Trophoblast cell (in vitro differentiated cells and primary cell): ENCODE measurements around the gene CHCHD3.

Source experiments
- DNase-seq, 2 donors: peaks; one replicate each; pipeline ENCODE4 v3.0.0-alpha.2; 2016
- H2AFZ ChIP-seq: 2 replicates; pipeline ENCODE4 v1.6.1; 2013; ENCODE audit warnings: low read length, moderate library complexity, mild to moderate bottlenecking; ENCODE audit not compliant: insufficient read depth, poor library complexity
- H2AK5ac ChIP-seq: 2 replicates; pipeline ENCODE4 v1.6.1; 2013; ENCODE audit warnings: mild to moderate bottlenecking, low read length
- H2BK120ac ChIP-seq: 2 replicates; pipeline ENCODE4 v1.6.1; 2013; ENCODE audit warnings: low read length, mild to moderate bottlenecking, moderate library complexity; ENCODE audit not compliant: insufficient read depth, poor library complexity
- H2BK12ac ChIP-seq: 2 replicates; pipeline ENCODE4 v1.6.1; 2013; ENCODE audit warnings: mild to moderate bottlenecking, low read length, moderate library complexity
- H2BK5ac ChIP-seq: 2 replicates; pipeline ENCODE4 v1.6.1; 2013; ENCODE audit warnings: low read length, low read depth, moderate library complexity, mild to moderate bottlenecking; ENCODE audit not compliant: poor library complexity
- H3K14ac ChIP-seq: 2 replicates; pipeline ENCODE4 v1.6.1; 2013; ENCODE audit warnings: mild to moderate bottlenecking, low read length
- H3K18ac ChIP-seq: 2 replicates; pipeline ENCODE4 v1.6.1; 2013; ENCODE audit warnings: mild to moderate bottlenecking, low read length
- H3K23ac ChIP-seq: 2 replicates; pipeline ENCODE4 v1.6.1; 2013; ENCODE audit warnings: low read length
- H3K27ac ChIP-seq: 2 replicates; pipeline ENCODE4 v1.5.1; 2013; ENCODE audit warnings: low read depth, mild to moderate bottlenecking, inconsistent platforms, low read length, moderate library complexity
- H3K27me3 ChIP-seq: 2 replicates; pipeline ENCODE4 v1.6.1; 2013; ENCODE audit warnings: inconsistent platforms, mild to moderate bottlenecking, low read length, moderate library complexity; ENCODE audit not compliant: insufficient read depth
- H3K36me3 ChIP-seq, 2 experiments: 1 replicate in 1 of 2; 2 replicates in 1 of 2; pipeline ENCODE4 v1.6.1; 2013; ENCODE audit warnings: low read length in 2 of 2, mild to moderate bottlenecking in 2 of 2, moderate library complexity in 1 of 2; ENCODE audit not compliant: insufficient read depth in 2 of 2, control insufficient read depth in 1 of 2
- H3K4ac ChIP-seq: 2 replicates; pipeline ENCODE4 v1.6.1; 2013; ENCODE audit warnings: low read depth, mild to moderate bottlenecking, low read length, moderate library complexity
- H3K4me1 ChIP-seq, 2 experiments: 1 replicate in 1 of 2; 2 replicates in 1 of 2; pipeline ENCODE4 v1.6.1; 2013; ENCODE audit warnings: low read length in 2 of 2, mild to moderate bottlenecking in 2 of 2, moderate library complexity in 1 of 2; ENCODE audit not compliant: insufficient read depth in 2 of 2, control insufficient read depth in 1 of 2
- H3K4me2 ChIP-seq: 2 replicates; pipeline ENCODE4 v1.6.1; 2013; ENCODE audit warnings: inconsistent platforms, mild to moderate bottlenecking, low read length, moderate library complexity
- H3K4me3 ChIP-seq: 2 replicates; pipeline ENCODE4 v1.5.1; 2013; ENCODE audit warnings: mild to moderate bottlenecking, low read depth, low read length, inconsistent platforms
- H3K79me1 ChIP-seq: one replicate; pipeline ENCODE4 v1.6.1; 2013; ENCODE audit warnings: low read length
- H3K79me2 ChIP-seq: 2 replicates; pipeline ENCODE4 v1.6.1; 2013; ENCODE audit warnings: low read length, mild to moderate bottlenecking; ENCODE audit not compliant: control insufficient read depth, insufficient read depth, poor library complexity
- H3K9ac ChIP-seq: 2 replicates; pipeline ENCODE4 v1.6.1; 2013; ENCODE audit warnings: mild to moderate bottlenecking, low read length
- H3K9me3 ChIP-seq: 2 replicates; pipeline ENCODE4 v1.6.1; 2013; ENCODE audit warnings: low read depth, mild to moderate bottlenecking, control low read depth, inconsistent platforms, low read length; ENCODE audit not compliant: insufficient read depth
- H4K12ac ChIP-seq: 2 replicates; pipeline ENCODE4 v1.6.1; 2013; ENCODE audit warnings: low read depth, mild to moderate bottlenecking, low read length, moderate library complexity
- H4K8ac ChIP-seq: 2 replicates; pipeline ENCODE4 v1.6.1; 2013; ENCODE audit warnings: low read depth, mild to moderate bottlenecking, low read length, moderate library complexity
- H4K91ac ChIP-seq: one replicate; pipeline ENCODE4 v1.6.1; 2013; ENCODE audit warnings: low read depth, mild to moderate bottlenecking, low read length, moderate library complexity
- WGBS: extraction: QIAGEN DNeasy Blood & Tissue Kit; methylation state at CpG from one replicate; pipeline ENCODE4 v1.1.7; 2013; ENCODE audit warnings: missing lambda C conversion rate; ENCODE audit not compliant: insufficient read length, insufficient coverage; ENCODE audit errors: extremely low coverage; 5-methylcytosine and 5-hydroxymethylcytosine counted together

CHCHD3 gene

DNA sequence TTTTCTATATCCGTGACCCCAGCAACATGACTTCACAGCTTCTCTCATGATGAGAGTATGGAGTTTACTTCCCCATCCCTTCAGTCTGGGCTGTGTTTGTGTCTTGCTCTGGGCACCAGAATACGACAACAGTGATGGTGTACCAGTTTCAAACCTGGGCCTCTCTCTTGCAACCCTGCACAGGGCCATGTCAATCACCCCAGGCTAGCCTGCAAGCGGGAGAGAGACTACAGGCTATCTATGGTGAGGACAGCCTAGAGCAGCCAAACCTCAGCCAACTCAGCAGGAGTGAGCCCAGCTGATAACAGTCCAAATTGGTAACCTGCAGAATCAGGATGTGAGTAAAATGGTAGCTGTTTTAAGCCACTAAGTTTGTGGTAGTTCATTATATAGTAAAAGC is 235.8 kb downstream of the CHCHD3 start:
- WGBS = no CpG with 5 or more reads among the region's 3 CpGs
- Histone ChIP-seq H4K12ac (no peak overlapping the region), H2AK5ac (no peak overlapping the region), H3K27ac (no peak overlapping the region), H3K23ac (no peak overlapping the region), H3K4me1 (no peaks in the 10 kb centered on the region), H3K79me1 (no peaks in the 10 kb centered on the region), H3K4me2 (no peak overlapping the region), H3K14ac (no peak overlapping the region), H3K4ac (no peak overlapping the region), H3K4me3 (no peak overlapping the region), H3K18ac (no peak overlapping the region), H3K9me3 (no peaks in the 10 kb centered on the region), H2BK12ac (no peak overlapping the region), H3K27me3 (no peaks in the 10 kb centered on the region), H2BK120ac (no peak overlapping the region), H2AFZ (no peak overlapping the region), H3K79me2 (no peaks in the 10 kb centered on the region), H4K91ac (no peak overlapping the region), H3K36me3 (no peaks in the 10 kb centered on the region), H4K8ac (no peak overlapping the region), H3K9ac (no peak overlapping the region), H2BK5ac (no peak overlapping the region)
- no peak for DNase-seq

DNA sequence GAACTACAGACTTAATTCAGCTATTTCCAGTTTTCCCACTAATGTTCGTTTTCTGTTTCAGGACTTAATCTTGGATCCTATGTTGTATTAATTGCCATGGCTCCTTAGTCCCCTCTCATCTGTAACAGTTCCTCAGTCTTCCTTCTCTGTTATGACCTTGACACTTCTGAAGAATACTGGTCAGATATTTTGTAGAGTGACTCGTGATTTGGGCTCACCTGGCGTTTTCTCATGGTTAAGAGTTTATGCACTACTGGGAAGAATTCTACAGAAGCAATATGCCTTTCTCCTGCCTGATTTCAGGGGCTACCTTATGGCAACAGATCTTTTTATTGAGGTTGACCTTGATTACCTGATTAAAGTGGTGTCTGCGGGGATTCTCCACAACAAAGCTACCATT is 239.4 kb downstream of the CHCHD3 start:
- H2BK5ac ChIP-seq = no peak overlapping the region
- no CpG with 5 or more reads among the region's 4 CpGs for WGBS

DNA sequence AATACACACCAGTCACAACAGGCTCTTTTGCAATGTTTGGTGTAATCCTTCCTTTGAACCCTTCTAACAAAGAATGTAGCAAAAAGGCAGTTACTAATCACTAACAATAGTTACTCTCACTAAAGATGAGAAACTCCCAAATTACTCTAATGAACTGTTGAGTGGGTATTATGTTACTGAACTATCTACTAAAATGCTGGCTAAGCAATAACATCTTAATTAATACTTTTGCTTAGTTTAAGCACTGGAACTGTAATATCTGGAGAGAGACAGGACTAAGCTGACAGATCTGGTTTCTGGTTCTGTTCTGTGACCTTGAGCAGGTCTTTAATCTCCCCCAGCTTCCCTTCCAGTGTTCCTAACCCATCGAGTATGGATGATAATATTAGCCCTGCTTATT is 241.7 kb downstream of the CHCHD3 start:
- H2BK5ac ChIP-seq = no peak overlapping the region
- H3K27ac ChIP-seq = no peak overlapping the region
- no peak overlapping the region for H2BK12ac ChIP-seq
- no peaks in the 10 kb centered on the region for H3K27me3 ChIP-seq
- DNase-seq = no peak
- H4K8ac ChIP-seq = no peak overlapping the region
- no peak overlapping the region for H3K23ac ChIP-seq
- H3K9ac ChIP-seq = no peak overlapping the region
- WGBS = no CpG with 5 or more reads among the region's 1 CpG
- H3K18ac ChIP-seq = no peak overlapping the region
- H4K91ac ChIP-seq = no peak overlapping the region
- H3K4me3 ChIP-seq = no peak overlapping the region
- no peaks in the 10 kb centered on the region for H3K9me3 ChIP-seq
- H3K4me2 ChIP-seq = no peak overlapping the region
- H3K79me1 ChIP-seq = no peaks in the 10 kb centered on the region
- H2AK5ac ChIP-seq = no peak overlapping the region
- no peak overlapping the region for H2AFZ ChIP-seq
- H3K36me3 ChIP-seq = no peaks in the 10 kb centered on the region
- H3K14ac ChIP-seq = no peak overlapping the region
- no peaks in the 10 kb centered on the region for H3K4me1 ChIP-seq
- no peak overlapping the region for H3K4ac ChIP-seq
- no peaks in the 10 kb centered on the region for H3K79me2 ChIP-seq
- H2BK120ac ChIP-seq = no peak overlapping the region
- no peak overlapping the region for H4K12ac ChIP-seq

More for the DNA sequence above, 239.4 kb downstream of the CHCHD3 start:
- H3K79me2 ChIP-seq = no peaks in the 10 kb centered on the region
- no peak overlapping the region for H3K4me2 ChIP-seq
- no peak overlapping the region for H3K23ac ChIP-seq
- no peak overlapping the region for H3K4me3 ChIP-seq
- H3K27ac ChIP-seq = no peak overlapping the region
- H3K79me1 ChIP-seq = no peaks in the 10 kb centered on the region
- no peaks in the 10 kb centered on the region for H3K4me1 ChIP-seq
- H3K4ac ChIP-seq = no peak overlapping the region
- no peak overlapping the region for H4K8ac ChIP-seq
- H3K9ac ChIP-seq = no peak overlapping the region
- H2AFZ ChIP-seq = no peak overlapping the region
- no peaks in the 10 kb centered on the region for H3K36me3 ChIP-seq
- no peak overlapping the region for H2BK120ac ChIP-seq
- H2BK12ac ChIP-seq = no peak overlapping the region
- no peak overlapping the region for H4K12ac ChIP-seq
- H3K18ac ChIP-seq = no peak overlapping the region
- H4K91ac ChIP-seq = no peak overlapping the region
- no peak overlapping the region for H3K14ac ChIP-seq
- no peak for DNase-seq
- H3K27me3 ChIP-seq = no peaks in the 10 kb centered on the region
- no peak overlapping the region for H2AK5ac ChIP-seq
- H3K9me3 ChIP-seq = no peaks in the 10 kb centered on the region

DNA sequence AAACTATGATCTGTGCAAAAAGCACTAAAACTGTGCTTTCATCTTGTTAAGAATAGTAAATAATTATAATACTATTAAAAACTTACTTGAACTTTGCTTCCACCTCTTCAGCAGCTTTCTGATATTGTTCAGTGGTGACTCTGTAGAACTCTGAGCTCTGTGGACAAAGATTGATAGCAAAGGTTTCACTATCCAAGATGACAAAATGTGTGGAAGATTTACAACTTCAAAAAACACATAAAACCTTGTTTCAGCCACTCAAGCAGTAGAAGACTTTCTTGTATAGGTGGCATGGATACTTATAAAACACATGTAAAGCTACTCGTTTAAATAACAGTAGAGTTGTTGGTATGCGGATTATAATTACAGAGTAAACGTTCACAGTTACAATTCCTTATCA is 243.6 kb downstream of the CHCHD3 start:
- no peak overlapping the region for H4K91ac ChIP-seq
- H3K4me3 ChIP-seq = no peak overlapping the region
- no peak overlapping the region for H3K14ac ChIP-seq
- H3K27me3 ChIP-seq = no peaks in the 10 kb centered on the region
- H2BK12ac ChIP-seq = no peak overlapping the region
- no peak overlapping the region for H3K9ac ChIP-seq
- no peaks in the 10 kb centered on the region for H3K36me3 ChIP-seq
- no peak overlapping the region for H2AK5ac ChIP-seq
- WGBS = no CpG with 5 or more reads among the region's 3 CpGs
- H3K9me3 ChIP-seq = no peaks in the 10 kb centered on the region
- no peaks in the 10 kb centered on the region for H3K4me1 ChIP-seq
- H3K4me2 ChIP-seq = no peak overlapping the region
- H3K27ac ChIP-seq = no peak overlapping the region
- H2BK5ac ChIP-seq = no peak overlapping the region
- H3K79me2 ChIP-seq = no peaks in the 10 kb centered on the region
- H2AFZ ChIP-seq = no peak overlapping the region
- no peak for DNase-seq
- no peaks in the 10 kb centered on the region for H3K79me1 ChIP-seq
- no peak overlapping the region for H3K18ac ChIP-seq
- H2BK120ac ChIP-seq = no peak overlapping the region
- H4K8ac ChIP-seq = no peak overlapping the region
- no peak overlapping the region for H4K12ac ChIP-seq
- no peak overlapping the region for H3K23ac ChIP-seq
- no peak overlapping the region for H3K4ac ChIP-seq
